GM12878 (cell line): ENCODE measurements around the gene GLI1. TPM values are rescaled to one million over a fixed set of nuclear protein-coding genes. Genes with fewer than 3 reads are reported as not detected.

Source experiments
- ATAC-seq: fragments of 200-7000 bp; cut with Tn5 transposase; 3 replicates; pipeline ENCODE4 v1.9.1; 2020; ENCODE audit warnings: mild to moderate bottlenecking, moderate library complexity
- BruUV-seq: library from RNA; stranded (reverse); fragments of 400-500 nt; replicated peaks from 2 replicates; lab custom pipeline; 2021; lab: Mats Ljungman, UMichigan
- CTCF ChIA-PET: fragments of 300-600 bp; sonication (Branson Sonifier 250); formaldehyde crosslinking; extraction: SDS; loops from one replicate; lab custom pipeline; 2021; ENCODE audit warnings: inconsistent platforms; lab: Yijun Ruan, JAX
- POLR2A ChIA-PET: fragments of 350-600 bp; formaldehyde crosslinking; extraction: SDS; loops from one replicate; lab custom pipeline; 2021; ENCODE audit warnings: inconsistent platforms; lab: Charles Lee
- RAD21 ChIA-PET: fragments of 300-600 bp; sonication (Branson Sonifier 250); formaldehyde crosslinking; loops from one replicate; lab custom pipeline; 2023; ENCODE audit warnings: antibody characterized with exemption; ENCODE audit not compliant: unreplicated experiment; lab: Charles Lee
- SMC1A ChIA-PET: fragments of 300-600 bp; sonication (Branson Sonifier 250); formaldehyde crosslinking; loops from one replicate; lab custom pipeline; 2023; ENCODE audit not compliant: unreplicated experiment, uncharacterized antibody; lab: Charles Lee
- DNase-seq: peaks from one replicate; pipeline ENCODE4 v3.0.0-alpha.2; 2011; ENCODE audit warnings: low read depth, low spot score
- FAIRE-seq: peaks from 3 replicates; lab custom pipeline; 2011; peaks lifted over from hg19 to GRCh38; lab: Jason Lieb, UNC
- H2AFZ ChIP-seq: 2 replicates; pipeline ENCODE4 v1.6.0; 2011; ENCODE audit warnings: low read depth, low read length, control low read depth; ENCODE audit not compliant: control insufficient read depth
- H3K27ac ChIP-seq: 2 replicates; pipeline ENCODE4 v1.5.1; 2011; ENCODE audit warnings: control low read depth; ENCODE audit not compliant: control insufficient read depth, insufficient read depth
- H3K27me3 ChIP-seq, 2 experiments: replicated peaks in 1 of 2; 2 replicates each; pipeline versions ENCODE4 v1.6.0 to v1.6.1; 2011; ENCODE audit warnings: low read length in 1 of 2; ENCODE audit not compliant: control insufficient read depth in 2 of 2, insufficient read depth in 2 of 2
- H3K36me3 ChIP-seq, 2 experiments: 2 replicates each; pipeline ENCODE4 v1.5.1; 2011; ENCODE audit warnings: low read length in 1 of 2; ENCODE audit not compliant: control insufficient read depth in 2 of 2, insufficient read depth in 2 of 2
- H3K4me1 ChIP-seq: 2 replicates; pipeline ENCODE4 v1.6.1; 2011; ENCODE audit warnings: mild to moderate bottlenecking, low read length, moderate library complexity, mixed read lengths; ENCODE audit not compliant: control insufficient read depth, insufficient read depth
- H3K4me2 ChIP-seq: 2 replicates; pipeline ENCODE4 v1.6.0; 2011; ENCODE audit warnings: control low read depth; ENCODE audit not compliant: control insufficient read depth, insufficient read depth
- H3K4me3 ChIP-seq: fragments of 200-600 bp; sonication (generic); 2 replicates; pipeline ENCODE4 v1.5.1; 2016
- H3K79me2 ChIP-seq: 2 replicates; pipeline ENCODE4 v1.6.0; 2011; ENCODE audit warnings: low read length; ENCODE audit not compliant: control insufficient read depth, insufficient read depth
- H3K9ac ChIP-seq: 2 replicates; pipeline ENCODE4 v1.8.0; 2011; ENCODE audit warnings: low read length, control low read depth, mixed read lengths; ENCODE audit not compliant: control insufficient read depth, insufficient read depth
- H3K9me3 ChIP-seq: replicated peaks from 3 replicates; pipeline ENCODE4 v1.5.1; 2011; ENCODE audit warnings: mild to moderate bottlenecking, low read length; ENCODE audit not compliant: control insufficient read depth, insufficient read depth
- H4K20me1 ChIP-seq: 2 replicates; pipeline ENCODE4 v1.6.0; 2011; ENCODE audit not compliant: control insufficient read depth, insufficient read depth
- BHLHE40 ChIP-seq, 2 experiments: fragments of 450-650 bp in 1 of 2; IDR thresholded peaks; 2 replicates each; pipeline ENCODE4 v1.6.1; 2011 to 2017; ENCODE audit warnings: low read depth in 2 of 2, borderline replicate concordance in 1 of 2, improper control_type of control experiment in 1 of 2, low read length in 1 of 2, mild to moderate bottlenecking in 1 of 2
- BMI1 ChIP-seq: fragments of 450-650 bp; IDR thresholded peaks from 2 replicates; pipeline ENCODE4 v1.6.1; 2016; ENCODE audit warnings: mild to moderate bottlenecking, moderate library complexity, borderline replicate concordance
- E2F8 ChIP-seq: fragments of 450-650 bp; IDR thresholded peaks from 2 replicates; pipeline ENCODE4 v1.6.1; 2018; ENCODE audit warnings: mild to moderate bottlenecking, low read depth, moderate library complexity; ENCODE audit not compliant: partially characterized antibody
- EZH2 ChIP-seq: IDR thresholded peaks from 2 replicates; pipeline ENCODE4 v1.6.1; 2012; ENCODE audit warnings: low read depth, mild to moderate bottlenecking, control low read depth, inconsistent platforms, low read length, borderline replicate concordance; ENCODE audit not compliant: control insufficient read depth
- NR2C1 ChIP-seq: fragments of 450-650 bp; IDR thresholded peaks from 2 replicates; pipeline ENCODE4 v1.6.1; 2017; ENCODE audit warnings: antibody characterized with exemption, mild to moderate bottlenecking, moderate library complexity
- NR2F1 ChIP-seq: fragments of 450-650 bp; conservative IDR thresholded peaks from 2 replicates; pipeline ENCODE4 v1.6.1; 2017; ENCODE audit warnings: mild to moderate bottlenecking
- SUZ12 ChIP-seq: fragments of 200-600 bp; sonication (generic); IDR thresholded peaks from one replicate; pipeline ENCODE4 v1.6.1; 2018; ENCODE audit warnings: antibody characterized with exemption, mild to moderate bottlenecking; ENCODE audit not compliant: unreplicated experiment
- ZNF217 ChIP-seq: fragments of 450-650 bp; IDR thresholded peaks from 2 replicates; pipeline ENCODE4 v1.6.1; 2017; ENCODE audit warnings: antibody characterized with exemption, mild to moderate bottlenecking
- WGBS: methylation state at CpG from one replicate; pipeline ENCODE4 v1.1.6; 2016; ENCODE audit warnings: low lambda C conversion rate; ENCODE audit not compliant: insufficient replicate concordance, insufficient coverage; ENCODE audit errors: missing lambda C conversion rate; 5-methylcytosine and 5-hydroxymethylcytosine counted together
- in situ Hi-C: fragments of 300-500 bp; cut with MboI; formaldehyde crosslinking; loops from 9 replicates; pipeline ENCODE4 v1.14.3; 2018; ENCODE audit warnings: mixed read lengths
- intact Hi-C: fragments of 100-400 bp; cut with micrococcal nuclease; formaldehyde crosslinking; loops from one replicate; pipeline ENCODE4 v1.14.2; 2022; ENCODE audit not compliant: unreplicated experiment
- polyA plus RNA-seq, 11 experiments: library from polyadenylated mRNA; depleted of rRNA in 4 of 11; unstranded in 6 of 11; stranded (reverse) in 5 of 11; fragments of >200 nt; fragmentation: Nextera tagmentation in 4 of 11; fragmentation: Illumina TruSeq in 1 of 11; extraction: Ambion mirVana in 4 of 11; extraction: Trizol in 1 of 11; gene quantifications; 1 replicate in 1 of 11; 2 replicates in 10 of 11; pipeline versions ENCODE4 v1.2.1 to v1.2.3, GENCODE V29; 2011 to 2016; ENCODE audit warnings: inconsistent platforms in 2 of 11, missing spikeins in 2 of 11, low read depth in 1 of 11
- total RNA-seq, 4 experiments: library from RNA; depleted of rRNA in 3 of 4; stranded (reverse); fragments of >200 nt in 3 of 4; fragmentation: Illumina TruSeq in 1 of 4; extraction: Trizol in 1 of 4; gene quantifications; 2 replicates each; pipeline versions ENCODE4 v1.2.1 to v1.2.3, GENCODE V29; 2013 to 2021
- TF ChIP-seq, protein P1 (sequence below): fragments of 150-350 bp; IDR thresholded peaks from 2 replicates; pipeline ENCODE4 v1.6.1; 2016; ENCODE audit warnings: low read depth, low read length
- TF ChIP-seq, protein P2 (sequence below): fragments of 450-650 bp; IDR thresholded peaks from 2 replicates; pipeline ENCODE4 v1.6.1; 2017; ENCODE audit warnings: mild to moderate bottlenecking, moderate library complexity

Gene GLI1
- total and polyA plus RNA-seq, 10 of the 15 experiments (the other 5 are each of a cell fraction or from before 2014, with no cell fraction given), result 0.27 to 1.2 (median 0.49) TPM

- H3K4me3 ChIP-seq, result peak overlapping the region; percentile 68
- FAIRE-seq (peak; percentile 84), DNase-seq (peak; percentile 81), ATAC-seq (peak; percentile 82)
- intact Hi-C loops, result loop anchor here (5.0 kb wide), 1 partner anchor 60 kb away; the partner anchor contains the start of genes DDIT3 and MBD6
- peak overlapping the region; percentile 67; the same call in 1 of the 2 replicates for H3K9ac ChIP-seq
- peaks cover 35% of the 10 kb centered on the region for H3K4me1 ChIP-seq
- in situ Hi-C loops, result no loop called here
- POLR2A ChIA-PET, result interaction anchor here (0.7 to 3.0 kb wide), 4 partner anchors 9 to 182 kb away, joined by 3 to 16 read pairs (median 4); no protein-coding TSS in a partner anchor
- CTCF ChIA-PET, result interaction anchor here (0.7 to 7.5 kb wide), 18 partner anchors 9 to 279 kb away, joined by 3 to 114 read pairs (median 4); partner anchors contain the start of genes ARHGAP9, DCTN2, INHBE and SHMT2
- SMC1A ChIA-PET, result interaction anchor here (0.6 to 2.8 kb wide), 8 partner anchors 9 to 154 kb away, joined by 3 to 18 read pairs (median 3); no protein-coding TSS in a partner anchor
- no peaks in the 10 kb centered on the region for H3K9me3 ChIP-seq
- H4K20me1 ChIP-seq, result 0 out of 2 replicates have a peak, but pooled peaks cover 2% of the 10 kb centered on the region
- H3K27me3 ChIP-seq, result 0 out of 4 replicates have a peak, but pooled peaks cover 0 to 4% of the 10 kb centered on the region in 2 experiments
- no TSS peak for BruUV-seq
- peak overlapping the region; percentile 100 for H3K4me2 ChIP-seq
- 0 out of 4 replicates have a peak, but pooled peaks cover 0 to 3% of the 10 kb centered on the region in 2 experiments for H3K36me3 ChIP-seq
- RAD21 ChIA-PET, result interaction anchor here (1.2 to 4.7 kb wide), 4 partner anchors 9 to 220 kb away, joined by 3 to 35 read pairs (median 4); partner anchors contain the start of gene INHBE
- H2AFZ ChIP-seq, result peak overlapping the region; percentile 87
- no peak overlapping the region for H3K27ac ChIP-seq
- WGBS, result under 1% methylated on average over 19 of the region's 28 CpGs
- no peaks in the 10 kb centered on the region for H3K79me2 ChIP-seq
- no peak for TF ChIP-seq SUZ12
- TF ChIP-seq EZH2, result no peak
- peak in 1 of 2 experiments; percentile 61; a peak in 3 of 4 replicates for TF ChIP-seq BHLHE40 (IDR thresholded peaks at IDR 0.05; ENCODE audit: borderline replicate concordance in 1 of 2, low read depth in 2 of 2, low read length in 1 of 2)
- TF ChIP-seq NR2C1, result no peak
- TF ChIP-seq E2F8, result peak; percentile 49
- TF ChIP-seq, protein P1, sequence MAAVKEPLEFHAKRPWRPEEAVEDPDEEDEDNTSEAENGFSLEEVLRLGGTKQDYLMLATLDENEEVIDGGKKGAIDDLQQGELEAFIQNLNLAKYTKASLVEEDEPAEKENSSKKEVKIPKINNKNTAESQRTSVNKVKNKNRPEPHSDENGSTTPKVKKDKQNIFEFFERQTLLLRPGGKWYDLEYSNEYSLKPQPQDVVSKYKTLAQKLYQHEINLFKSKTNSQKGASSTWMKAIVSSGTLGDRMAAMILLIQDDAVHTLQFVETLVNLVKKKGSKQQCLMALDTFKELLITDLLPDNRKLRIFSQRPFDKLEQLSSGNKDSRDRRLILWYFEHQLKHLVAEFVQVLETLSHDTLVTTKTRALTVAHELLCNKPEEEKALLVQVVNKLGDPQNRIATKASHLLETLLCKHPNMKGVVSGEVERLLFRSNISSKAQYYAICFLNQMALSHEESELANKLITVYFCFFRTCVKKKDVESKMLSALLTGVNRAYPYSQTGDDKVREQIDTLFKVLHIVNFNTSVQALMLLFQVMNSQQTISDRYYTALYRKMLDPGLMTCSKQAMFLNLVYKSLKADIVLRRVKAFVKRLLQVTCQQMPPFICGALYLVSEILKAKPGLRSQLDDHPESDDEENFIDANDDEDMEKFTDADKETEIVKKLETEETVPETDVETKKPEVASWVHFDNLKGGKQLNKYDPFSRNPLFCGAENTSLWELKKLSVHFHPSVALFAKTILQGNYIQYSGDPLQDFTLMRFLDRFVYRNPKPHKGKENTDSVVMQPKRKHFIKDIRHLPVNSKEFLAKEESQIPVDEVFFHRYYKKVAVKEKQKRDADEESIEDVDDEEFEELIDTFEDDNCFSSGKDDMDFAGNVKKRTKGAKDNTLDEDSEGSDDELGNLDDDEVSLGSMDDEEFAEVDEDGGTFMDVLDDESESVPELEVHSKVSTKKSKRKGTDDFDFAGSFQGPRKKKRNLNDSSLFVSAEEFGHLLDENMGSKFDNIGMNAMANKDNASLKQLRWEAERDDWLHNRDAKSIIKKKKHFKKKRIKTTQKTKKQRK, result no peak
- TF ChIP-seq NR2F1, result no peak; the same call in 1 of the 2 replicates
- no peak for TF ChIP-seq ZNF217
- TF ChIP-seq, protein P2, sequence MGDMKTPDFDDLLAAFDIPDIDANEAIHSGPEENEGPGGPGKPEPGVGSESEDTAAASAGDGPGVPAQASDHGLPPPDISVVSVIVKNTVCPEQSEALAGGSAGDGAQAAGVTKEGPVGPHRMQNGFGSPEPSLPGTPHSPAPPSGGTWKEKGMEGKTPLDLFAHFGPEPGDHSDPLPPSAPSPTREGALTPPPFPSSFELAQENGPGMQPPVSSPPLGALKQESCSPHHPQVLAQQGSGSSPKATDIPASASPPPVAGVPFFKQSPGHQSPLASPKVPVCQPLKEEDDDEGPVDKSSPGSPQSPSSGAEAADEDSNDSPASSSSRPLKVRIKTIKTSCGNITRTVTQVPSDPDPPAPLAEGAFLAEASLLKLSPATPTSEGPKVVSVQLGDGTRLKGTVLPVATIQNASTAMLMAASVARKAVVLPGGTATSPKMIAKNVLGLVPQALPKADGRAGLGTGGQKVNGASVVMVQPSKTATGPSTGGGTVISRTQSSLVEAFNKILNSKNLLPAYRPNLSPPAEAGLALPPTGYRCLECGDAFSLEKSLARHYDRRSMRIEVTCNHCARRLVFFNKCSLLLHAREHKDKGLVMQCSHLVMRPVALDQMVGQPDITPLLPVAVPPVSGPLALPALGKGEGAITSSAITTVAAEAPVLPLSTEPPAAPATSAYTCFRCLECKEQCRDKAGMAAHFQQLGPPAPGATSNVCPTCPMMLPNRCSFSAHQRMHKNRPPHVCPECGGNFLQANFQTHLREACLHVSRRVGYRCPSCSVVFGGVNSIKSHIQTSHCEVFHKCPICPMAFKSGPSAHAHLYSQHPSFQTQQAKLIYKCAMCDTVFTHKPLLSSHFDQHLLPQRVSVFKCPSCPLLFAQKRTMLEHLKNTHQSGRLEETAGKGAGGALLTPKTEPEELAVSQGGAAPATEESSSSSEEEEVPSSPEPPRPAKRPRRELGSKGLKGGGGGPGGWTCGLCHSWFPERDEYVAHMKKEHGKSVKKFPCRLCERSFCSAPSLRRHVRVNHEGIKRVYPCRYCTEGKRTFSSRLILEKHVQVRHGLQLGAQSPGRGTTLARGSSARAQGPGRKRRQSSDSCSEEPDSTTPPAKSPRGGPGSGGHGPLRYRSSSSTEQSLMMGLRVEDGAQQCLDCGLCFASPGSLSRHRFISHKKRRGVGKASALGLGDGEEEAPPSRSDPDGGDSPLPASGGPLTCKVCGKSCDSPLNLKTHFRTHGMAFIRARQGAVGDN, result no peak
- no peak for TF ChIP-seq BMI1
Measured at GRCh38 chr12:57462251-57462911, 2.8 kb downstream of the GLI1 start.
